SHP77 treated with DMSO at 0.1 percent for 48 hours (cell line): ENCODE data around the gene SLC5A11.
"Not testable (repeated sequence)": the region's sequence is repeated elsewhere in the genome, so short reads cannot be mapped to it uniquely, and the experiment has no call there.

Source experiments
- DNase-seq: peaks from one replicate; lab custom pipeline; 2025; lab: John Stamatoyannopoulos, UW

Gene SLC5A11

DNA sequence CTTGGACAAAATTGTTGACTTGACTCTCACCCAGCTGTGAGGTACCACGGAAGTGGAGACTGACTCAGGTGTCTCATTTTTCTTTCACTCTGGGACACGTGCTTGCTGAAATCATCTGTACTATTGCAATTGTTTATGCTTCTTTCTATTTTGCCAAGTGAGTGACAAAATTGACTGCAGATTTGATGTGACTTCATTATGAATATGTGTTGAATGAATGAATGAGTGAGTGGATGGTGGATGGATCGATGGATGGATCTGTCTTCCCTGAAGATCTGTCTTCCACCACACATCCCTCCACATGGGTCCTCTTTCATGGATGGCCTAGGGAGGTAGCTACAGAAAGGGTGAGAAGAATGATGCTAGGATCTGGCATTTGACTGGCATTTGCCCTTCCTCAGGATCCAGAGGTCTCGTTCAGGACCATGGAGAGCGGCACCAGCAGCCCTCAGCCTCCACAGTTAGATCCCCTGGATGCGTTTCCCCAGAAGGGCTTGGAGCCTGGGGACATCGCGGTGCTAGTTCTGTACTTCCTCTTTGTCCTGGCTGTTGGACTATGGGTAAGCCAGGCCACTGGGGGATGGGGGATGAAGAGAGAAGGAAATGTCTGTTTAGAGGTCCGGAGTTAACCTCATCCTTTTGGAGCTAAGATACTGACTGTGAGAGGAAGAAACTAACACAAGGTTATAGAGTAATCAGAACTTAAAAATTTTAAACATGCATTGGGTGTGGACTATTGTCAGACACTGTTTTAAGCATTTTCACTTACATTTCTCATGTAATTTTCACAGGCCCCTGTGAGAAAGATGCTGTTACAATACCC is 12.7 kb downstream of the SLC5A11 start:
- DNase-seq: no peak

DNA sequence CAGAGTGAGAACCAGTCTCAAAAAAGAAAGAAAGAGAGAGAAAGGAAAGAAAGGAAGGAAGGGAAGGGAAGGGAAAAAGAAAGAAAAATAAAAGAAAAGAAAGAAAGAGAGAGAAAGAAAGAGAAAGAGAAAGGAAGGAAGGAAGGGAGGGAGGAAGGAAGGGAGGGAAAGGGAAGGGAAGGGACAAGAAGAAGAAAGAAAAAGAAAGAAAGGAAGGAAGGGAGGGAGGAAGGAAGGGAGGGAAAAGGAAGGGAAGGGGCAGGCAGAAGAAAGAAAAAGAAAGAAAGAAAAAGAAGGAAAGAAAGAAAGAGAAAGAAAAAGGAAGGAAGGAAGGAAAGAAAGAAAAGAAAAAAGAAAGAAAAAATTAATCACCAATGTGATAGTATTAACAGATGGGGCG is 15.7 kb downstream of the SLC5A11 start:
- no peak for DNase-seq

DNA sequence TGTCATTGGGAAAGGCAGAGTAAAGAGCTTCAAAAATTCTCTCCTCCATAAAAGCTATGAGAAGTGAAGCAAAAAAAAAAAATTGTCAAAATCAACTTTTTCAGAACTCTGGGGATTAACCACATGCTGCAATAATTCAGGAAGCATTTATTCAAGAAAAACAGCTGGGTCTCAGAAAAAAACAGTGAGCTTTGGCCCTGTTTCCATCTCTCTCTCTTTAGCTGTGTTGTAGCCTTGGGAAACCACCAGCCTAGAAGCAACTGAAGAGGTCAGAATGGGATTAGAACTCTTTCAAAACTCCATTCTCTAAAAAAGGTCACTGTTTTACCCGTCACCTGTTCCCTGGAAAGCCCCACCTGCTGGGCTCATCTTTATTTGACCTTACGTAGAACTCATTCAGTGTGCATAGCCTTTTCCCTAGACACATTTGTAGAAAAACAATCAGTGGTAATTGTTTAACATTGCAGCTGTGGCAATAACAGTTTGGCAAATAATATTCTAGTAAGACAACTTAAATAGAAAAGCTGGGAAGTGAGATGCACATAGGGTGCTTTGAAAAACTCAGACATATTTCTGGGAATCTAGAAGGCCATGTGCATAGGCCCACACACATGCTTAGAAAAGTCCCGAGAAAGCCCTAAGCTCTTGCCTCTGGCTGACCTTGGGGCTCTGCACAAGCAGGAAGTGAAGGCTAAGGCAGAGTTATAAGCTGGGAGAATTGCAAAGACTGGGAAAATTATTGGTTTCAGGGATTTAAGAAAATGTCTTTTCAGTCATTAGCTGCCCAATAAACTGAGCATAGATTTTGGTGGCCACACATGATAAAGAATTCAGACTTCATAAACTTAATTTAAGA is 18.0 kb downstream of the SLC5A11 start:
- DNase-seq: no peak

DNA sequence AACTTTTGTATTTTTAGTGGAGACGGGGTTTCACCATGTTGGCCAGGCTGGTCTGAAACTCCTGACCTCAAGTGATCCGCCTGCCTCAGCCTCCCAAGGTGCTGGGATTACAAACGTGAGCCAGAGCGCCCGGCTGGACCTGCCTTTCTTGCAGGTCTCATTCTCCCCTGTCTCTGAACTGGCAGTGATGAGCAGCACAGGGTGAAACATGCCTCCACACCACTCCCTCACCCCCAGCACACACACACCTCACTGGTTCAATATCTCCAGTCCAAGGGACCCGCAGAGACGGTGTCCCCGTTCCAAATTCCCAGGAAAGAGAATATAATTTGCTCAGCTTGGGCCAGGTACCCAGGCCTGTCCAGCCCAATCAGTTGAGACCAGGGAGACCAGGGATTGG is 23.3 kb downstream of the SLC5A11 start:
- no peak for DNase-seq

DNA sequence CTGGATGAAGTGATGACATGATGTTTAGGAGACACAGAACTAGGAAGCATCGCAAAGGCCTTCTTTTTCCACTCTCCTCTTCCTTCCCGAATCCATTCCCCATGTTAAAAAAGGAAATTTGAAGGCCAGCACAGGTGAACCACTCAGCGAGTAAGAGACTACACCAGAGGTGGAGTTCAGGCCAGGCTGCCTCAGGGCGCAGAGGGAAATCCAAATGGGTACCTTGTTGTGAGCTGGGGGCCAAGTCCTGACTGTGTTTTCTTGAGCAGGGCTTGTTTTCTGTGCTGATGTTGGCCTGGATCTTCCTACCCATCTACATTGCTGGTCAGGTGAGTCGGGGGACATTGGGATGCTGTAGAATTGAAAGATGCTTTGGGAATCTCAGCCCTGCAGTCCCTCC is 26.1 kb downstream of the SLC5A11 start:
- DNase-seq: no peak

DNA sequence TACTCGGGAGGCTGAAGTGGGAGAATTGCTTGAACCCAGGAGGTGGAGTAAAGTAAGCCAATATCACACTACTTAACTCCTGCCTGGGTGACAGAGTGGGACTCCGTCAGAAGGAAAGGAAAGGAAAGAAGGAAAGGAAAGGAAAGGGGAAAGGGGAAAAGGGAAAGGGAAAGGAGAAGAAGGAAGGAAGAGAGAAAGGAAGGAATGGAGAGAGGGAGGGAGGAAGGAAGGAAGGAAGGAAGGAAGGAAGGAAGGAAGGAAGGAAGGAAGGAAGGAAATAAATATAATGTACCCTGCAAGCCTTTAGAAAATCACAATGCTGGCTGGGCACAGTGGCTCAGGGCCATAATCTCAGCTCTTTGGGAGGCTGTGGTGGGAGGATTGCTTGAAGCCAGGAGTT is 27.3 kb downstream of the SLC5A11 start:
- DNase-seq: no peak

DNA sequence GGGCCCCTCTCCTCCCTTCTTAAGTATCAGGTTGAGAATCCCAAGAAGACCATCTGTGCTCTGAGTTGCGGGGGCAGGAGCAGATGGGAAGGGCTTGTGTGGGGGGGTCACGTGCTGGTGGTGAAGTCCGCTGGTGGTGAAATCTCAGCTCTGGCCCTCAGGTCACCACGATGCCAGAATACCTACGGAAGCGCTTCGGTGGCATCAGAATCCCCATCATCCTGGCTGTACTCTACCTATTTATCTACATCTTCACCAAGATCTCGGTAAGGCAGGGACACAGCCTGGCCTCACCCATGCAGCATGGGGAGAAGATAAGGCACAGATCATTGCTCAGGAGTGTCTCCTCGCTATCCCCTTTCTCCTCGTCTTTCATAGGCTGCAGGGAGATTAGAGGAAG is 29.7 kb downstream of the SLC5A11 start:
- DNase-seq: no peak

DNA sequence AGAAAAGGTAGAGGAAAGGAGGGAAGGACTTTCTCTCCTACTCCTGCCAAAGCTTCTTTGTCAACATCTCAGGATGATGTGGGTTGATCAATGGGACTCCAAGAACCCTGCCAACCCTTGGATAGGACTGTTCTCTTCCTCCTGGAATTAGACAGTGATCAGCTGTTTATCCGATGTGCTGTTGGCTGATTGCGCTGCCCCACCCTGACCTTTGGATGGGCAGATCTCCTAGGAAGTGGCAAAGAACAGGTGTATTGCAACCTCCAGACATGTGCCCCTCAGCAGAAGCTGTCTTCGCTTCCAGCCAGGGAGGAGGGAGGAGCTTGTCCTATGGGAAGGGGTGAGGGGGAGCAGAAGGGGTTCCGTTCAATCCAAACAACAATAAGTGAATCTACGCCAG is 30.5 kb downstream of the SLC5A11 start:
- DNase-seq: no peak

DNA sequence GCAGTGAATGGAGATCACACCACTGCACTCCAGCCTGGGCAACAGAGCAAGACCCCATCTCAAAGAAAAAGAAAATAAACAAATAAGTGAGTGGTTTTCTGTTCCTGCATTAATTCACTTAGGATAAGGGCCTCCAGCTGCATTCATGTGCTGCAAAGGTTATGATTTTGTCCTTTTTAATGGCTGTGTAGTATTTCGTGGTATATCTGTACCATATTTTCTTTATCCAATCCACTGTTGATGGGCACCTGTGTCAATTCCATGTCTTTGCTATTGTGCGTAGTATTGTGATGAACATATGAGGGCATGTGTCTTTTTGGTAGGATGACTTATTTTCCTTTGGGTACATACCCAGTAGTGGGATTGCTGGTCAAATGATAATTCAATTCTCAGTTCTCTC is 33.9 kb downstream of the SLC5A11 start:
- no peak for DNase-seq

DNA sequence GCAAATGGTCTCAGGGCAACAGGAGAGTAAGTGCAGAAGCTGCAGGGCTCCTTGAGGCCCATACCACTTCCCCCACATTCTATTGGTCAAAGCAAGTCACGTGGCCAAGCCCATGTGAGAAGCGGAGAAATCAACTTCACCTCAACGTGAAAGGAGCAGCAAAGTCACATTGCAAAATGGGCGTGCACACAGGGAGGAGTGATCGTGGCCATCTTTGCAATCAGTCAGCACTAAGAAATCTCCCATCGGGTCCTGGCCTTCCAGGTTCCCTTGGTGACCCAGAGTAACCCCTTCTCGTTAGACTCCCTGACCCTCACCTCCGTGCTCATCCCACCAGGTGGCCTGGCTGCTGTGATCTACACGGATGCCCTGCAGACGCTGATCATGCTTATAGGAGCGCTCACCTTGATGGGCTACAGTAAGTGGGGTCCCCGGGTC is 38.0 kb downstream of the SLC5A11 start:
- no peak for DNase-seq

DNA sequence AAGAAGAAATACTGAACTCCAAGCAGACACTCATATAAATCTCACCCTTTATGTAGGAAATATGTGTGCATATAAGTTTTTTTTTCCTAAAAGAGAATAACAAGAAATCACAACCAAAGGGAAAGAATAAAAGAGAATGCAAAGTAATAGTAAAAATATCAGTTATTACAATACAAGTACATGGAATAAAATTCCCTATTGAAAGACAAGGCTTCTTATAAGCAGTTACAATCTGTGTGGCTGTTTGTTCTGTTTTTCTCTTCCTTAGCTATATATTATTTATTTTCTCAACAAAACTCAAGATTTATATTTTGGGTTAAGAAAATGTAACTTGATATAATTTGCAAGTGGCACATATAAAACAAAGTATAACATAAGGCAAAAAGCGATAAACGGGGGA is 41.7 kb downstream of the SLC5A11 start:
- DNase-seq: no peak

DNA sequence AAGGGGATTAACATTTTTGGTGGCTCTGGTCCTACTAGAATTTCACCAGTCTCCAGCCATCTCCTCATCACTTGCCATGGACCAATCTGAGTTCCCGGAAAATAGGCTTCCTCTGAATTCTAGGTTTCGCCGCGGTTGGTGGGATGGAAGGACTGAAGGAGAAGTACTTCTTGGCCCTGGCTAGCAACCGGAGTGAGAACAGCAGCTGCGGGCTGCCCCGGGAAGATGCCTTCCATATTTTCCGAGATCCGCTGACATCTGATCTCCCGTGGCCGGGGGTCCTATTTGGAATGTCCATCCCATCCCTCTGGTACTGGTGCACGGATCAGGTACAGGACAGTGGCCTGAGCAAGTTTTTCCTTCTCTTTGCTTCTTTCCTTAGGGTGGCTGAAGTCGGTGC is 45.0 kb downstream of the SLC5A11 start:
- DNase-seq: no peak

DNA sequence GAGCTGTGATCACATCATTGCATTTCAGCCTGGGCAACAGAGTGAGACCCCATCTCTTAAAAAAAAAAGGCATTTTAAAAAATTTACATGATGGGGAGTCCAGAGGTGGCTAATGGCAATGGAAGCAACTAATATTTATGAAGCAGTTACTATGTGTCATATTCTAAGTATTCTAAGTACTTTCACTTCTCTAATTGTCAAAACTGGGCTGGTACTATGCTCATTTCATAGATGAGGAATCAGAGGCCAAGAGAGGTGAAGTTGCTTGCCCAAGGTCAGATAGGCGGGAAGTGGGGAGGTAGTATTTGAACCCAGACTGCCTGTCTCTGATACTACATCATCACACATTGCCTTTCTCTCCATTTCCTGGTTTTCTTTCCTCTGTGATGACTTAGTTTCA is 50.7 kb downstream of the SLC5A11 start:
- DNase-seq: no peak

DNA sequence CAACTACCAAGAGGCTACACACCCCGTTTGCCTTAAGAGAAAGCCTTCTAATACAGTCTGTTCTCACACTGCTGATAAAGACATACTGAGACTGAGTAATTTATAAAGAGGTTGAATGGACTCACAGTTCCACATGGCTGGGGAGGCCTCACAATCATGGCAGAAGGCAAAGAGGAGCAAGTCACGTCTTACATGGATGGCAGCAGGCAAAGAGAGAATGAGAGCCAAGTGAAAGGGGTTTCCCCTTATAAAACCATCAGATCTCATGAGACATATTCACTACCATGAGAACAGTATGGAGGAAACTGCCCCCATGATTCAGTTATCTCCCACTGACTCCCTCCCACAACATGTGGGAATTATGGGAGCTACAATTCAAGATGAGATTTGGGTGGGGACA is 51.8 kb downstream of the SLC5A11 start:
- DNase-seq: not testable (repeated sequence)

DNA sequence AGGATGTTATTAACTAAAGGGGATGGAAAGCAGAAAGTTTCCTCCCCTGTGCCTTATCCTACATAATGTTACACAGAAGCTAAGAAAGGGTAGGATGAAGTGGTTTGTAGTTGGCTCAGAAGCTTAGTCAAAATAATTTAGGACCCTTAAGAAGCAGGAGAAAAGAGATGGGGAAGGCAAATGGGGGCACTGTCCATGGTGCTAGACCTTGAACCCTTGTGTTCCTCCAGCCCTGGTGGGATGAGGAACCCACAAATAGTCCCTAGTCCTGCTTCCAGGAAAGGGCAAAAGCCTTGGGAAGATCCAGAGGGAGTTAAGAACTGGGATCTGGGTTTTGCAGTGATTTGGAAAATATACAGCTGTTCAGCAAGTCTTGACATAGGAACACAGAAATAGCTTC is 54.5 kb downstream of the SLC5A11 start:
- DNase-seq: no peak

DNA sequence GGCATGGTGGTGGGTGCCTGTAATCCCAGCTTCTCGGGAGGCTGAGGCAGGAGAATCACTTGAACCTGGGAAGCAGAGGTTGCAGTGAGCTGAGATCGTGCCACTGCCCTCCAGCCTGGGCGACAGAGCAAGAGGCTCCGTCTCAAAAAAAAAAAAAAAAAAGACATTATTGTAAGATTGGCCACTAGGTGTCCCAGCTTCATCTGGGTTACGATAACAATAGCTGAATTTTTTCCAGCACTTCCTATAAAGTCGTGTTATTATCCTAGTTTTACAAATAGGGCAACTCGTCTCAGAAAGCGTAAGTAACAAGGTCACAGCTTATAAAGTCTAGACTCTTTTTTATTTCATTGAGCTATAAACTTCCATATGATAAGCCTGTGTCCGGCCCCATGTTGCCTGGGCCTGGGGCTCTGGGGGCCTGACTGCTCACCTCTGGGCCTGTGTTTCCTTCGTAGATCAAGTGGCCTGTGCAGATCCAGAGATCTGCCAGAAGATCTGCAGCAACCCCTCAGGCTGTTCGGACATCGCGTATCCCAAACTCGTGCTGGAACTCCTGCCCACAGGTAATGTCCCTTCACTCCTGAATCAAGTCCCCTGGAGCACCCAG is 60.5 kb downstream of the SLC5A11 start:
- no peak for DNase-seq

DNA sequence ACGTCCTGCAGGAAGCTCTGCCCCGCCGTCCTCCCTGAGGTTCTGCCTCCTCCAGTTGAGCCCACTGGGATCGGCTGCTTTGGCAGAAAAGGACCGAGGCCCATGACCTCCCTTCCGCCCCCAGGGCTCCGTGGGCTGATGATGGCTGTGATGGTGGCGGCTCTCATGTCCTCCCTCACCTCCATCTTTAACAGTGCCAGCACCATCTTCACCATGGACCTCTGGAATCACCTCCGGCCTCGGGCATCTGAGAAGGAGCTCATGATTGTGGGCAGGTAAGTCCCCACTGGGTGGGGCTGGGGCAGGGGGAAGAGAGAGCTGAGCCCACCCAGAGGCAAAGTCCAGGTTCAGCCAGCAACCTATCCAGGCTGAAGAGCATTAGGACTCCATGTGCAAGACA is 61.1 kb downstream of the SLC5A11 start:
- no peak for DNase-seq

DNA sequence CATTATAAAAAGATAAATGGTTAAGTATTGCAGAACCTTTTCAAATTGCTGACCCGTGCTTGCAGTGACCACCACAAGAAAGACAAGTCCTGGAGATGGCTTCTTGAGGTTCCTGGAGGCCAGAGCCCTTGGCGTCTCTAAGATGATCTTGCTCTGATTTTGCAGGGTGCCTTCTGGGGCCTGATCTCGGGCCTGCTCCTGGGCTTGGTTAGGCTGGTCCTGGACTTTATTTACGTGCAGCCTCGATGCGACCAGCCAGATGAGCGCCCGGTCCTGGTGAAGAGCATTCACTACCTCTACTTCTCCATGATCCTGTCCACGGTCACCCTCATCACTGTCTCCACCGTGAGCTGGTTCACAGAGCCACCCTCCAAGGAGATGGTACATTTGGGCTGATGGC is 63.0 kb downstream of the SLC5A11 start:
- no peak for DNase-seq

DNA sequence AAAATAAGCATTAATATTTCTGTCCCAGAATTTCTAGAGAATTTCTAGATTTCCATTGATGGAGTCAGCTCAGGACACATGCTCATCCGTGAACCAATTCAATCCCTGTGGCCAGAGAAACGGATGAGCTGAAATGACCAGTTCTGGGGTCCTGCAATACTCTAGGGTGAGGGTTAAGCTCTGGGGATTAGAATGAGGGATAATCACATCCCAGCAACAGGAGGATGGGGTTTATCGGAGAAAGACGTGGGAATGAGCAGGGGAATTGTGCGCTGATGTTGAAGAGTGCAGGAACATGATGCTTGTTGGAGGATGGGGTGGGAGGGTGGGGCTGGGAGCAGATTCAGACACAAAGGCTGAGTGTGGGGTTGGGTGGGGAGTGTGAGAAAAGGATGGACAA is 64.1 kb downstream of the SLC5A11 start:
- DNase-seq: no peak

DNA sequence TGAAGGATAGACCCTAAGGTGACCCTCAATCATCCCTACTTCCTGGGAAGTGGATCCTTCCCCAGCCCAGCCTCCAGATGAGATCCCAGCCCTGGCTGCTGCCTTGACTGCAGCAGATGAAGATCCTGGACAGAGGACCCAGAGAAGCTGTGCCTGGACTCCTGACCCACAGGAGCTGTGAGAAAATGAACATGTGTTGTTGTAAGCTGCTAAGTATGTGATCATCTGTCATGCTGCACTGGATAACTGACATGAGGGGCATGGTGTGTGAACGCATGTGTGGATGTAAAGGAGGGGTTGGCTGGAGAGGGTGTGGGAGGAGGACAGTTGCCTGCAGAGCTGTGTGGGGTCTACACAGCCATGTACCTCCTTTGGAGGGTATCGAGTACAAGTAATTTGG is 69.3 kb downstream of the SLC5A11 start:
- no peak for DNase-seq

DNA sequence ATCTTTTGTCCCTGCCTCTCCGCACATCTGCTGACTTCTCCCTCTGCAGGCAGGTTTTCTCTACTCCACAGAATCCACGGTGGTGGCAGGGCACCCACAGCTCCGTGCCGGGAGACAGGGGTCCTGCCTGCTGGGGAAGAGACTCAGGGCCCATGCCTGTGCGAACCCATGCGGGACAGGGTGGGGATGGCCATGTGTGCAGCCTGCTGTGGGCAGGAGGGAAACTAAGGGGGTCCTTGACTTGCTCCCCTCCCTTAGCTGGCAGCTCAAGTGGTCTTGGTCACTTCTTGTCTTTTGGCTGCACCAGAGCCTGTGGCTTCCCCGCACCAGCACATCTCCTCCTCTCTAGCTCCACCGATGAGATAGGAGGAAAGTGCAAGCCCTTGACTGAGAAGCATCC is 69.8 kb downstream of the SLC5A11 start:
- no peak for DNase-seq

DNA sequence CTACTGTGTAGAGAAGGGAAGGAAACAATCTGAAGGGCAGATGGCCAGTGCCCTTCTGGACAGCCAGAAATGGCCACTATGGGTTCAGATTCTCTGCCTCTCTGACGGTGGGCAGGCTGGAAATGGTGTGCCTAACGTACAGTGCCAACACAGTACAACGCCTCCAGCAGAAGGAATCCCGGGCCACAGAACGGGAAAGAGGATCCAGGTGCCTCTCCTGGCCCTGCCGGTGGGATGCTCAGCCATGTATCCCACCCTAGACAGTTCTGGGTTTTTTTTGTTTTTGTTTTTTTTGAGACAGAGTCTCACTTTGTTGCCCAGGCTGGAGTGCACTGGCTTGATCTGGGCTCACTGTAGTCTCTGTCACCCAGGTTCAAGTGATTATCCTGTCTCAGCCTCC is 71.5 kb downstream of the SLC5A11 start:
- no peak for DNase-seq

DNA sequence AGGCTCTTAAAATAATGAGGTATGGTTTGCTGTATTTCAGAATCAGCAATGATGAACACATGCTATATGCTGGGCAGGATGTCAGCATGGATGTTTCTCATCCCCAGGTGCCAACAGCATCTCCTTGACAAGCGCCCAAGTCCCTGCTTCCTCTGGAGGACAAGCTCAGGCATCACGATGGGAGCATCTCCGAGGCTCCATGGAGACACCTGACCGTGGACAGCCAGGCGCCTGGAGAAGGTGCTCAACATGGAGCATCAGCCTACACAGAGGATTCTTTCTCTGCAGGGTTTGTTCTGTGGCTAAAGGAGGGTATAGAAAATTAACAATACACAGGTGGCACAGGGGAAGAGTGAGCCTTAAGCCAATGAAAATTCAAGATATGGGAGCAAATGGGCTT is 72.1 kb downstream of the SLC5A11 start:
- no peak for DNase-seq
